IPS-18c (cell line): ENCODE results near the gene SCARB1.
A peak's percentile ranks its signal among the peaks of the same experiment; 100 is the strongest.
"Not testable (repeated sequence)": the region's sequence is repeated elsewhere in the genome, so short reads cannot be mapped to it uniquely, and the experiment has no call there.

Experiments
- H3K4me3 ChIP-seq: 2 replicates; pipeline ENCODE4 v1.7.0; 2013; ENCODE audit warnings: low read depth, mild to moderate bottlenecking, low read length, moderate library complexity; ENCODE audit not compliant: insufficient read depth
- H3K9me3 ChIP-seq: one replicate; pipeline ENCODE4 v1.6.1; 2013; ENCODE audit warnings: mild to moderate bottlenecking, low read length, moderate library complexity; ENCODE audit not compliant: control insufficient read depth, insufficient read depth

The SCARB1 gene, protein sequence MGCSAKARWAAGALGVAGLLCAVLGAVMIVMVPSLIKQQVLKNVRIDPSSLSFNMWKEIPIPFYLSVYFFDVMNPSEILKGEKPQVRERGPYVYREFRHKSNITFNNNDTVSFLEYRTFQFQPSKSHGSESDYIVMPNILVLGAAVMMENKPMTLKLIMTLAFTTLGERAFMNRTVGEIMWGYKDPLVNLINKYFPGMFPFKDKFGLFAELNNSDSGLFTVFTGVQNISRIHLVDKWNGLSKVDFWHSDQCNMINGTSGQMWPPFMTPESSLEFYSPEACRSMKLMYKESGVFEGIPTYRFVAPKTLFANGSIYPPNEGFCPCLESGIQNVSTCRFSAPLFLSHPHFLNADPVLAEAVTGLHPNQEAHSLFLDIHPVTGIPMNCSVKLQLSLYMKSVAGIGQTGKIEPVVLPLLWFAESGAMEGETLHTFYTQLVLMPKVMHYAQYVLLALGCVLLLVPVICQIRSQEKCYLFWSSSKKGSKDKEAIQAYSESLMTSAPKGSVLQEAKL

DNA sequence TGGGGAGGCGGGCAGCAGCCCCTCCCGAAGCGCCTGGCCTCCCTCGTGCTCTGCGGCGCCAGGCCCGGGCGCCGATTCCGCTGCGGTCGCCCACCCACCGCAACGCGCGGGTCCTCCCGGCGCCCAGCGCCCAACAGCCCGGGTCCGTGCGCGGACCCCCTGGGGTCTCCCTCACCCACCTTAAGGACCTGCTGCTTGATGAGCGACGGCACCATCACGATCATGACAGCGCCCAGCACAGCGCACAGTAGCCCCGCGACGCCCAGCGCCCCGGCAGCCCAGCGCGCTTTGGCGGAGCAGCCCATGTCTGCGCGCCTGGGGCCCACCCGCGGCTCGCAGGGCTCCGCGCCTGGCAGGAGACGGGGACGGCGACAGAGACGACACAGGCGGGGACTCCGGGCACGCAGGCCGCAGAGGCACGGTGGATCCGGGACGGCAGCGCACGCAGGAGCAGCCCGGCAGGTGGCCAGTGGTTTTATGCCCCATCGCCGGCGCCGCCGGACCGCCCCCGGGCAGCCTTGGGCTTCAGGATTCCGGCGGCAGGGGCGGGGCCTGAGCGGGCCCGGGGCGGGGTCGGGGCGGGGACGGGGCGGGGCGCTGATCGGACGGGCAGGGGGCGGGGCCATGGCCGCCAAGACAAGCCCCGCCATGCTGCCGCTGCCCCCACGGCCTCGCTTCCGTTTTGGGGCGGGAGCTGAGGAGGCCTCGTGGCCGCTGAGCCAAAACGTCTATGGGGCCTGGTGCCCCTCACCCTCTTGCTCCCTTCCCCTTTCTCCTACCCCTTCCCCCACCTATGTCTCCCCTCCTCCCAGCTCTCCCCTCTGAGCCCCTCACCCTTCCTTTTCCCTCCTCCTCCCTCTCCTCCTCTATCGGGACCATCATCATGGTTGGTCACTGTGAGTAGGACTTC, at the start of gene SCARB1:
Gene SCARB1, minus strand, starts transcription at position 449 of the 910 bp plus-strand sequence. Its CDS starts 144 bp downstream, at position 305.
- Histone ChIP-seq H3K4me3 (peak within 1 kb of the TSS; percentile 84), H3K9me3 (no peaks in the 10 kb centered on the region)

DNA sequence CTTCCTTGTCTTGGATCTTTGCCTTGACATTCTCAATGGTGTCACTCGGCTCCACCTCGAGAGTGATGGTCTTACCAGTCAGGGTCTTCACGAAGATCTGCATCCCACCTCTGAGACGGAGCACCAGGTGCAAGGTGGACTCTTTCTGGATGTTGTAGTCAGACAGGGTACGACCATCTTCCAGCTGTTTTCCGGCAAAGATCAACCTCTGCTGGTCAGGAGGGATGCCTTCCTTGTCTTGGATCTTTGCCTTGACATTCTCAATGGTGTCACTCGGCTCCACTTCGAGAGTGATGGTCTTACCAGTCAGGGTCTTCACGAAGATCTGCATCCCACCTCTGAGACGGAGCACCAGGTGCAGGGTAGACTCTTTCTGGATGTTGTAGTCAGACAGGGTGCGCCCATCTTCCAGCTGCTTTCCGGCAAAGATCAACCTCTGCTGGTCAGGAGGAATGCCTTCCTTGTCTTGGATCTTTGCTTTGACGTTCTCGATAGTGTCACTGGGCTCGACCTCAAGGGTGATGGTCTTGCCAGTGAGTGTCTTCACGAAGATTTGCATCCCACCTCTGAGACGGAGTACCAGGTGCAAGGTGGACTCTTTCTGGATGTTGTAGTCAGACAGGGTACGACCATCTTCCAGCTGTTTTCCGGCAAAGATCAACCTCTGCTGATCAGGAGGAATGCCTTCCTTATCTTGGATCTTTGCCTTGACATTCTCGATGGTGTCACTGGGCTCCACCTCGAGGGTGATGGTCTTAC, 49.0 kb upstream of the SCARB1 start:
- not testable (repeated sequence) for H3K4me3 ChIP-seq, H3K9me3 ChIP-seq

DNA sequence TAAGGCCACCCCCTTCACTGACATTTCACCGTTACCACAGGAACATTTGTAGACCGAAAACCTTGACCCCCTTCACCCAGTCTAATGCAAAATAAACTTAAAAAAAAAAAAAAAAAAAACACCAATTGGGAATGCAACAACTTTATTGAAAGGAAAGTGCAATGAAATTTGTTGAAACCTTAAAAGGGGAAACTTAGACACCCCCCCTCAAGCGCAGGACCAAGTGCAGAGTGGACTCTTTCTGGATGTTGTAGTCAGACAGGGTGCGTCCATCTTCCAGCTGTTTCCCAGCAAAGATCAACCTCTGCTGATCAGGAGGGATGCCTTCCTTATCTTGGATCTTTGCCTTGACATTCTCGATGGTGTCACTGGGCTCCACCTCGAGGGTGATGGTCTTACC, 47.9 kb upstream of the SCARB1 start:
- not testable (repeated sequence) for H3K9me3 ChIP-seq, H3K4me3 ChIP-seq

DNA sequence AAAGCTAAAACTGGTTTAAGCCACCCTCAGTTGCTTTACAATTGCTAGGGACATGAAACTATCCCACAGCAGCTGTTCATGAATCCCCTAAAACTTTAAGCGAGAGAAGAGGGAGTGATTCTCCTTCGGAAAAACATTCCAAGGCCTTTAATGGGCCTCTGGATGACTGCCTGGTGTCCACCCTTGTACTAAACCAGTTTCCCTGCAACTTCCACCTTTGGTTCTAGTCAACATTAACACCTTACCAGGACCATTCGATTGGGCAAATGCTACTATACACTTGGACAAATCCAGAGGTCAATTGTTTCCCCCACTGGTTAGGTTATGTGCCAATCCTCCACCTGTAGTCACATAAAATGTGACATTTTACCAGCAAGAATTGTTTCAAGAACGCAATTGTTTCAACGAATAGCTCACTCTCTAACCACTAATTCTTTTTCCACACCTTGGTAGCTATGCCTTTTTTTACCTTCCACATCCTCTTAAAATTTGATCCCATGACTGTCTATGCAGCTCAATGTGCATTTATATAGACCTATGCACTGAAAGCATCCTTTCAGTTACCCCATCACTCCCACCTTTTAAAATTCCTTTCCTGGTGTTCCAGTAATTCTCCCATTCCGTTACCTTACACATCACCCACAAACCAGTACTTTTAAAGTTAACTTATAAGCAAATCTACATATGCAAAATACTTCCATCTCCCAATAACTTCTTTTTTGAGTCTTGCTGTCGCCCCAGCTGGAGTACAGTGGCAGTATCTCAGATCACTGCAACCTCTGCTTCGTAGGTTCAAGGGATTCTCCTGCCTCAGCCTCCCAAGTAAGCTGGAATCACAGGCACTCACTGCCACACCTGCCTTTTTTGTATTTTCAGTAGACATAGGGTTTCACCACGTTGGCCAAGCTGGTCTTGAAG, 47.2 kb upstream of the SCARB1 start:
- H3K4me3 ChIP-seq: no peak overlapping the region
- H3K9me3 ChIP-seq: no peaks in the 10 kb centered on the region

DNA sequence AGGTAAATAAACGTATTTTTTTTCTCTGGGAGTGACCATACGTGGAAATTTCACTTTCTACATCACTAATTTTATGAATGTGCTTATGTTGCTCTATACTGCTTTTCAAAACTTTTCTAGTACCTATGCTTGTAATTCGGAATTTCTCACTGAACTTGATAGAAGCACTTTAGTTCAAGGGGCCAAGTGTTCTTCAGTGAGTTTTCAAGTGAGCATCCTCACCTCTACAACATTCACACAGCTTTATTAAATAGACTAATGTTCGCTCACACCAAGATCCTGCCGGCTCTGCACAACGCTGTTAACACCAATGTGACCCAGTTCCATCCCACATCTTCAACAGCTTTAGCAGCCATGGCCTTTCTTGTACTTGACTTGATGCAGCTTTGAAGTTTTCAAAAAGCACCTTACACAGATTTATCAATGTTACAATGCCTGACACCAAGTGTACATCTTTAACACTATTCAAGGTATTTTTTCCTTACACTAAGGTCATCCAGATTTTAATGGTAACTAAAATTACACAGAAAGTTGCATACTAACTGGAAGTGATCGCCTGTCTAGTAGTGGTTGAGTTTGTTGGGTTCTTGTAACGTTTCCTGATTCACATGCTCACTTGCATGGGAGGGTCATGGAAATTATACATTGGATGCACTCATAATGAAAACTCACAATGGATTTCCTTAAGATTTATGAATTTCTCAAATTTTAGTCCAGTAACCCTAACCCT, 46.3 kb upstream of the SCARB1 start:
- H3K9me3 ChIP-seq: no peaks in the 10 kb centered on the region
- H3K4me3 ChIP-seq: no peak overlapping the region

DNA sequence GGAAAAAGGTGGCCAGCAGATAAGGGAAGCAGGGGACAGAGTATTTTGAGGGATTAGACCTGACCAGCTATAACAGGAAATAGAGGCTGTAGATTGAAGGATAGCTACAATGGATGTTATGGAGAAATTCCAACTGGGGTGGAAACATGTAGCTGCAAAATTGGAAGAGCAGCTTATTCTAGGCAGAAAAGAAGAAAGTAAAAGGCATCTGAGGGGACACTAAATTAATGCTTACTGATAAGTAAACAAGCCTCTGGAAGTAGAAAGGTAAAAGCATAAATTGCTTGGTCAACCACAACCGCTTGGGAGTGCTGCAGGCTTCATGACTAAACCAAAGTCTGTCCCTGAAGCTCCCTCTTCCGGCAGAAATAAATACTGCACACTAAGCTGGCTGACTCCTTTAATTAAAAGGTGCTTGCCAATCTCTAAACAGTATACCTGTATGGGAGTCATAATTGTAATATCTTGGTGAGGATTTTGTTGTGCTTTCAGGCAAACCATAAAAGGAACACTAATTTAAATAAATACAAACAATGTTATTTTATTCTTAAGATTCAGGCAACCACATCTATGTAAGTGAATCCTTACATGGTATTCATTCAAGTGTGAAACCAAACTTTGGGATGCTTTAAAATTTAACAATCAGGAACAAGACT, 43.1 kb upstream of the SCARB1 start:
- Histone ChIP-seq H3K4me3 (no peak overlapping the region), H3K9me3 (no peaks in the 10 kb centered on the region)

DNA sequence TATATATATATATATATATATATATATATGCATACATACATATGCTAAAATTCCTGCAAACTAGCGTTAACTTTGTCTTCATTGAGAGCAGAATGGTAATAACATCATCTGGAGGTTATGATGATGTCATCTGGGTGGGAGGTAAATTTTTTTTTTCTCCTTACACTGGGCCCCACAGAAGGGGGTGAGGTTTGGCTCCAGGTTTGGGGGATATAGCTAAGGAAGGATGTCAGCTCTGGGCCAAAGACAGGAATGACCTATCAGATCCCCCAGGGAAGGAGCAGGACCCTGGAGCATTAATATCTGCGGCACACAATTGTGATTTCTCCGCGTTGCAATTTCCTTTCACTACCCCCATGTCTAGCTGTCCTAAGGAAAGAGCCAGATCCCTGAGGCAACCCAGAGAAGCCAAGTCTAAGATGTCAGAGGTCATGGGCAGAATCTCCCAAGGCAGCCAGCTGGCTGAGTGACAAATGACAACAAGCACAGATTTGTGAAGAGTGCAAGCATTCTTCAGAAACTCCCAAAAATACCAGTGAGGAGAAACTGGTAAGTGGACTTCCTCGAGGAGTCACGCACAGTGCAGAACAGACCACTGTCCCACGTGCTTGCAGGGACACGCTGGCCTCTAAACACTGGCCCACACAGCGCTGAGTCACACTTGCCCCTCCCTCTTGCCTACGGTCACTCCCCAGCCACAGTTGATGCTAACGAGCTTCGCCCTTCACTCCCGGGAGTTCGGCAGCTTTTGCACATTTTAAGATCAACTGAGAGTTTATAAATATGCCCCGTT, 40.8 kb upstream of the SCARB1 start:
- no peaks in the 10 kb centered on the region for H3K9me3 ChIP-seq
- H3K4me3 ChIP-seq: no peak overlapping the region

DNA sequence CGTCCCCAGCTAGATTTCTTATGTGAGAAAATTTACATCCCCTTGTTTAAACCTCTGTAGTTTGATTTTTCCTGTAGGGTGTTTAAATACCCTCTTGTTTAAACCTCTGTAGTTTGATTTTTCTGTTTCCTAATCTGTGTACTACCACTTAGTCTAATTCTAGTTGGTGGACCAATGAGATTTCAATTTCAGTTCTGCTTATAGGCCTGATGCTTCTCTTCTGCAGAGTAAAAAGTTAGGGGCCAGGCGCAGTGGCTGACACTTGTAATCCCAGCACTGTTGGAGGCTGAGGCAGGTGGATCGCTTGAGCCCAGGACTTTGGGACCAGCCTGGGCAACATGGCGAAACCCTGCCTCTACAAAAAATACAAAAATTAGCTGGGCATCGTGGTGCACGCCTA, 39.3 kb upstream of the SCARB1 start:
- H3K4me3 ChIP-seq: no peak overlapping the region
- H3K9me3 ChIP-seq: no peaks in the 10 kb centered on the region

DNA sequence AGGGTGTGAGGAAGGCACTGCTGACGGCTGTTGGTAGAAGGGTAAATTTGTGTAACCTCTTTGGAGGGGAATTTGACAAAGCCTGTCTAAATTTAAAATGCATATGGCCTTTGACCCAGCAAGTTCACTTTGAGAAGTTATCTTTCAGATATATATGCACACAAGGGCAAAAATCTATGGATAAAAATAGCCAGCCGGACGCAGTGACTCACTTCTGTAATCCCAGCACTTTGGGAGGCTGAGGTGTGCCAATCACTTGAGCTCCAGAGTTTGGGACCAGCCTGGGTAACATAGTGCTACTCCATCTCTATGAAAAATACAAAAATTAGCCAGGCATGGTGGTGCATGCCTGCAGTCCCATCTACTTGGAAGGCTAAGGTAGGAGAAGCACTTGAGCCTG, 37.3 kb upstream of the SCARB1 start:
- Histone ChIP-seq H3K9me3 (peaks cover 3% of the 10 kb centered on the region), H3K4me3 (no peak overlapping the region)

DNA sequence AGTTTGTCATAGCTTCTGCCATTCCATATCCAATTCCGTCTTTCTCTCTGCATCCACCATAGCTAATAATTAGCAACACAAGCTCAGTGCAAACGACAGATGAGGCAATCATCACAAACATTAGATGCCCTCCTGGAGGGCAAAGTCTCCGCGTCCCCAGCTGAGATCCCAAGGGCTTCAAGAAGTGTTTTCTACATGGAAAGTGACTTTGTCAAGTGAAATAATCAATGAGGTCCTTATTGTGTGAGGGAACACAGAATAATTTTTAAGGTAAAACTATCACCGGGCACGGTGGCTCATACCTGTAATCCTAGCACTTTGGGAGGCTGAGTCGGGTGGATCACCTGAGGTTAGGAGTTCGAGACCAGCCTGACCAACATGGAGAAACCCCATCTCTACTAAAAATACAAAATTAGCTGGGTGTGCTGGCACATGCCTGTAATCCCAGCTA, 36.7 kb upstream of the SCARB1 start:
- not testable (repeated sequence) for H3K4me3 ChIP-seq, H3K9me3 ChIP-seq

DNA sequence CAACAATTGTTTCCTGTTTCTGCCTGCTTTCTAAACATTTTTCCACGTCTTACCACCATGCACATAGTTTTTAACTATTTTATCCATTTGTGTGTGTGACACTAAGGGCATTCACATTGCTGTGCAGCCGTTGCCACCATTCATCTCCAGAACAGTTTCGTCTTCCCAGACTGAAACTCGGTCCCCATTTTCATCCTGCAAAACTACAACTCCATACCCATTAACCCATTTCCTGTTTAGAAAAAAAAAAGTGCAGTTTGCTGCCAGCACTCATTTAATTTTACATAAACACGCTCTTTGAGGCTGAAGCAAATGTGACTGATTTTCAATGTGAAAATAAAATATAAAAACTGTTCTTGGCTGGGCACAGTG, 35.2 kb upstream of the SCARB1 start:
- Histone ChIP-seq H3K9me3 (peaks cover 3% of the 10 kb centered on the region), H3K4me3 (no peak overlapping the region)

DNA sequence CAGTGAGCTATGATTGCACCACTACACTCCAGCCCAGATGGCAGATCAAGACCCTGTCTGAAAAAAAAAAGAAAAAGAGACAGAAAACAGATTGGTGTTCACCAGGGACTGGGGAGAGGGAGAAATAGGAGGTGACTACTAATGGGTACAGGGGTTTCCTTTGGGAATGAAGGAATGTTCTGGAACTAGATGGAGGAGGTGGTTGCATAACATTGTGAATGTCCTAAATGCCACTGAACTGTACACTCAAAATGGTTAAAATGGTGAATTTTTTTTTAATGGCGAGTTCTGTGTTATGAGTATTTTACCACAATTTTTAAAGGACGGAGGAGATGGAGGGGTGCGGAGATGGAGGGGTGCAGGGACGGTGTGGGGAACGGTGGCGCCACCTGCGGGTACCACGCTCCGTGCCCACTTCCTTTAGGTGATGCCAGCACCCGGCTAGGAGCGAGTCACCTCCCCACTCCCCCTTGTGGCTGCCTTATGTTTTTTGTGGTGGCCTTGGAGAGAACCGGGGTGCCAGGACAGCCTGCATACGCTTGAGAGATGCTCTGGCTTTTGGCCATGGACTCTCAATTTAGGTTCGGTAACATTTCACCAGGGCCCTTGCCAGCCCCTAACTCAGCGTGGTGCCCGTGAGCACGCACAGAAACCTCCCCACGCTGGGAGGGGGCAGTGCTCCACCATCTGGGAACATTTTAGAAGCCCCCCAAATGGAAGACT, 34.7 kb upstream of the SCARB1 start:
- no peak overlapping the region for H3K4me3 ChIP-seq
- peaks cover 3% of the 10 kb centered on the region for H3K9me3 ChIP-seq

DNA sequence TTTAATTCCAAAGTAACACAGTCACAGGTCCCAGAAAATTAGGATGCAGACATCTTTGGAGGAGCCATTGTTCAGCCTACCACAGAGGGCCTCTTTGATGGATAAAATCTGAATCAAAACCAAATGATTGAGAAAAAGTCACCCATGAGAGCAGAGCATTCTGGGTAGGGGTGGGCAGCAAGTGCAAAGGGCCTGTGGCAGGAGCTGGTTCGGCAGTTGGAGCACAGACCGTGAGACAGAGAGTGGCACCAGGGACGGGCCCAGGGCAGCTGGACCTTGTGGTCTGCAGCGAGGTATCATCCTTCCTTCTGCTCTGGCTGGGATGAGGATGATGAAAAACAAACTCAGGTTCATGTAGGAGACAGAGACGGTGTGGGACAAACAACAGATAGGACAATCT, 32.8 kb upstream of the SCARB1 start:
- peaks cover 3% of the 10 kb centered on the region for H3K9me3 ChIP-seq
- H3K4me3 ChIP-seq: no peak overlapping the region

DNA sequence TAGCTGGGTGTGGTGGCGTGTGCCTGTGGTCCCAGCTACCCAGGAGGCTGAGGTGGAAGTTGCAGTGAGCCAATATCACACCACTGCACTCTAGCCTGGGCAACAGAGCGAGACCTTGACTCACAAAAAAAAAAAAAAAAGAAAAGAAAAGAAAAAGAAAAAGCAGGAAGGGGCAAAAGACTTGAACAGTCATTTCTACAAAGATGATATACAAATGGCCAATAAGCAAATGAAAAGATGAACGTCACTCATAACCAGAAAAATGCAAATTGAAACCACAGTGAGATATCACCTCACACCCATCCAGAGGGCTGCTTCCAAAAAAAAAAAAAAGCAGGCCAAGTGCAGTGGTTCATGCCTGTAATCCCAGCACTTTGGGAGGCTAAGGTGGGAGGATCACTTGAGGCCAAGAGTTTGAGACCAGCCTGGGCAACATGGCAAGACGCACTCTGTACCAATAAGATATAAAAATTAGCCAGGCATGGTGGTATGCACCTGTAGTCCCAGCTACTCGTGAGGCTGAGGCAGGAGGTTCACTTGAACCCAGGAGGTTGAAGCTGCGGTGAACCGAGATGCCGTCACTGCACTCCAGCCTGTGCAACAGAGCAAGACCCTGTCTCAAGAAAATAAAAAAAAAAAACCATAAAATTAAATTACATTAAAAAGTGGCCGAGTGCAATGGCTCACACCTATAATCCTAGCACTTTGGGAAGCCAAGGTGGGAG, 30.3 kb upstream of the SCARB1 start:
- no peak overlapping the region for H3K4me3 ChIP-seq
- peaks cover 3% of the 10 kb centered on the region for H3K9me3 ChIP-seq
